SU-DHL-6 (cell line): ENCODE measurements around the gene SDK1.

Experiments used
- EZH2phosphoT487 ChIP-seq: fragments of 200-600 bp; sonication (generic), shearing (Covaris generic); conservative IDR thresholded peaks from 2 replicates; pipeline ENCODE4 v1.6.1; 2018; ENCODE audit warnings: mild to moderate bottlenecking, antibody characterized with exemption, low read length, moderate library complexity, mixed read lengths
- TF ChIP-seq, protein P1 (sequence below): fragments of 200-600 bp; sonication (generic); IDR thresholded peaks from one replicate; pipeline ENCODE4 v1.5.1; 2017; ENCODE audit warnings: antibody characterized with exemption, mild to moderate bottlenecking, low read length, moderate library complexity; ENCODE audit not compliant: insufficient read depth, poor library complexity, severe bottlenecking

DNA sequence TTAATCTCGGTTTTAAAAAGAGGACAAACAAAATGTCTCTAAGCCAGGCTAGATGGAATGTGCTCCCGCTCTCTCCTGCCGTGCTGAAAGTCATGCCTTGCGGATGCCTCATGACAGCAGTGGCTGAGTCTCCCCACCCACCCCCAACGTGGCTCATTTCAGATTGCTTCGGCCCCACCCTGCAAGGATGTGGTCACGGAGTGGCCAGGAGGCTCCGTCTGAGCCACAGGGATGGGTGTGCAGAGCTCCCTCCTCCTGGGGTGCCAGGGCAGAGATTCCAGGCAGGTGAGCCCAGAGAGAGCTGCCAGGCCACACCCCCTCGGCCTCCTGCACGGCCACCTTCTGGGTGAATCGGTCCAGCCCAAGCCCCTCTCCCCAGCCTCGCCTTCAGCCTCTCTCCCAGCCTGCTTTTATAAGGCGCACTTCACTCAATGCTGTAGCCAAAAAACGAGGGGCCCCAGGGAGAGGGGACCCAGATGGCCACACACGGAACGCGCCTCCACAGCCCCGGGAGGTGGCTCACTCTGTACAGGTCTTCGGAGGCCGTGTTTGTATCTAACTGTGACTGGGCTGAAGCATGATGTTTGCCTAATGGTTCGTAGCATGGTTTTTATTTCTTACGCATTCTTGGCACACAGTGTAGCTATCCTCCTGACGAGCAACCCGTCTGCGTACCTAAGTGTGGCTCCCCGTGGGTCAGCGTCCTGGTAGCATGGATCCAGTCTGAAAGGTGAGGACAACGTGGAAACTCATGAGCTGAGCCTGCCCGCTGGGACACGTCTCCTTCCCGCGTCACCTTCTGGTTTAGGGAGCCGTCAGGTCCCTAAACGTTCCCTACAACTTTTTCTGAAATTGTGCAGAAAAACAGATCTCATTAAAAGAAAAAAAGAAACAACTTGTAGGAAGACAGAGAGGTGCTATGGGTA, 967.3 kb downstream of the SDK1 start:
- no peak for TF ChIP-seq EZH2phosphoT487
- TF ChIP-seq, protein P1, sequence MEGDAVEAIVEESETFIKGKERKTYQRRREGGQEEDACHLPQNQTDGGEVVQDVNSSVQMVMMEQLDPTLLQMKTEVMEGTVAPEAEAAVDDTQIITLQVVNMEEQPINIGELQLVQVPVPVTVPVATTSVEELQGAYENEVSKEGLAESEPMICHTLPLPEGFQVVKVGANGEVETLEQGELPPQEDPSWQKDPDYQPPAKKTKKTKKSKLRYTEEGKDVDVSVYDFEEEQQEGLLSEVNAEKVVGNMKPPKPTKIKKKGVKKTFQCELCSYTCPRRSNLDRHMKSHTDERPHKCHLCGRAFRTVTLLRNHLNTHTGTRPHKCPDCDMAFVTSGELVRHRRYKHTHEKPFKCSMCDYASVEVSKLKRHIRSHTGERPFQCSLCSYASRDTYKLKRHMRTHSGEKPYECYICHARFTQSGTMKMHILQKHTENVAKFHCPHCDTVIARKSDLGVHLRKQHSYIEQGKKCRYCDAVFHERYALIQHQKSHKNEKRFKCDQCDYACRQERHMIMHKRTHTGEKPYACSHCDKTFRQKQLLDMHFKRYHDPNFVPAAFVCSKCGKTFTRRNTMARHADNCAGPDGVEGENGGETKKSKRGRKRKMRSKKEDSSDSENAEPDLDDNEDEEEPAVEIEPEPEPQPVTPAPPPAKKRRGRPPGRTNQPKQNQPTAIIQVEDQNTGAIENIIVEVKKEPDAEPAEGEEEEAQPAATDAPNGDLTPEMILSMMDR, result no peak
